ENCODE data around the gene PLCB4.
"Not testable (repeated sequence)": the region's sequence is repeated elsewhere in the genome, so short reads cannot be mapped to it uniquely, and the experiment has no call there.

PLCB4 gene

DNA sequence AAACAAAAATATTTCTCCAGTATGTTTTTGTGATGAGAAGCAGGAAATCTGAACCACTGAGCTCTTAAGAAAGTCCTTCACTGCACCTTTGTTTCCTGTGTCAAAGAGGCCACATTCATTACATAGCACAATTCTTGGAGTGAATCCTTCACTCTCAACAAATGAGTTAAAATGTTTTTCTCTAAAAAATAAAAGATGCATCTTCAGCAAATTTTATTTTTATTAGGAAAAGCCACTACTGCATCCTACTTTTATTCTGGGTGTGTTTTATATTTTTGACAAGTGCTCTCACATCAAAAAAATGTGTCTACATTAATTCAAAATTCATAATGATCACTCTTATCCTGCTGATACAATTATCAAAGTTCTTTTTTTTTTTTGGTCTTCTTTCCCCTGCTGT, 76.3 kb downstream of the PLCB4 start:
- no peak for DNase-seq

DNA sequence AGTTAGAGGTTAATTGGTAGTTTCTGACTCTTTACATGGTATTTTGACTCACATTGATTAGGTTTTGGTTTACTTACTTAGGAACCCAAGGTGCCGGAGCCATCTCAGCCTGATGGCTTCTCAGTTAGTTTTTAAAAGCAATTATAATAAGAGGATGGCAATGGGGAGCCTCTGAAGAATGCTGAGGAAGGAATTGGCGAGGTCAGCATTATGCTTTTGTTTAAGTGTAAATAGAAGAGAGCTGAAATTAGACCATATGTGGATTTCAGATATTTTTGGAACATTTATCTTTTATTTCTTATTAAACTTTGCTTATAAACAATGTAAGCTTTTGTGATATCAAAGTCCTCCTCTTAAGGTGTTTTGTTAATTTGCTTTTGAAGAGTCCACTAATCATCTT, 77.8 kb downstream of the PLCB4 start:
- no peak for DNase-seq

DNA sequence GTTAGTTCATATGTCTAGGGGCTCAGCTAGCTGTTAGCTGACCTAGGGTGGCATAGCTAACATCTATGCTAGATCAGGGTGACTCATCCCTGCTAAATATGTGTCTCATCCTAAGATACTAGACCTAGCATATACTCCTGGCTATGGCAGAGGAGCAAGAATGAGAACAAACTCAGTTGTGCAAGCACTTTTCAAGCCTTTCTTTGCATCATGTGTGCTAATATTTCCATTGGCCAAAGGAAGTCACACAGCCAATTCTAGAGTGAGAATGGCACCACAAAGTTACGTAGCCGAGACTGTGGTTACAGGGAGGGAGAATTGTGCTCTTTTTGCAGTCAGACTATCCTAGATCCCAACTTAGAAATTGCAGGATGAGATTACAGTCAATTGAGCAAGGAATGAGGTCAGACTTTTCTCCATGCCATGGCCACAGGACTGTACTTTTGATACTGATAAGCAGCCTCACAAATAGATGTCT, 78.7 kb downstream of the PLCB4 start:
- DNase-seq = no peak

DNA sequence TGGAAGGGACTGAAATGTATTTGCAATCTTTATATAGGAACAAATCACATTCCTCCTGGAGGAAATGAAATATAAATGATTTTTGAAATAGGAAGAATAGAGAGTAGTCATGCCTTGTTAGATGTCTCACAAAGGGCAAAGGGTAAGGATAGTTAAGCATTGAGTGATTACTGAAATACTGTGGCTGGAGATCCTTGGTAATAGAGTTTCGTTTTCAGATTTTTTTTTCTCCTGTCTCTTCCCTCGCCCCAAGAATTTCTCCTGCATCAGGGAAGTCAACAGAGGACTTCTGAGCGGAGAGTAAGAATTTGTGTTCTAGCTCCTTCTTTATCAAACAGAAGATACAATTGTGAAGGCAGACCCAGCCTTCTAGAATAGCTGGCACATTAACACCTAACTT, 79.4 kb downstream of the PLCB4 start:
- DNase-seq = no peak

DNA sequence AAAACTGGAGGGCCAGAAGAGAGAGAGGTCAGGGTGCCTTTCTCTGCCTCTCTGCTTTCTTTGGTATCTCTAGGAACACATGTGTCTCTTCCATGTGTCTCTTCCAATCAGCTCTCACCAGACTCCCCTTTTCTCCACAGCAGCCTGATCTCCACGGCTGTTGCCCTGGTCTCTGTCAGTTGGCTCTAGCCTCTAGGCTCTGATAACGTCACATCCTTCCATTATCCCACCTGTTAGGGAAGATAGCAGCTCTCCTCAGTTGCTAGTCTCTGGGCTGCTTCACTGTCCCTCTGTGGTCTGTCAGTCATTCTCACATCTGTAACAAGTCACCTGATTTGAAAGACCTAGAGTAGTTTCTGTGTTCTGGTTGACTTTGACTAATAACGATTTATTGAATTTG, 80.2 kb downstream of the PLCB4 start:
- no peak for DNase-seq

DNA sequence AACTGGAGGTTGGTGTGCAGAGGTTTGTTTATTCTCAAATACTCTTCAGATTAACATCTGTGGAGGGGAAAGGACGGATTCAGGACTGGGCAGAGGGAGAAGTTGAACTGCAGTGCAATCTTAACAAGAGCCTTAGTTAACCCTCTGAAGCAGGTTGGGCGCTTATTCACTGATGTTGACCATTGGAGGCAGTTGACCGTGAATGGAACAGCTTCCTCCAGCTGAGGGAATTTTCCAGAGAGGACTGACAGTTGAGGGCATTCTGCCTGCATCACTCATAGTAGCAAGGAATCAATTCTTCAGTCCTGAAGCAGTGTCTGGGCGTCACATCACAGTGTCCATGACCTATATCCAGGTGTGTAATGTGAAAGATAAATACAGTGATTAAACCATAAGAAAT, 80.9 kb downstream of the PLCB4 start:
- DNase-seq = no peak

DNA sequence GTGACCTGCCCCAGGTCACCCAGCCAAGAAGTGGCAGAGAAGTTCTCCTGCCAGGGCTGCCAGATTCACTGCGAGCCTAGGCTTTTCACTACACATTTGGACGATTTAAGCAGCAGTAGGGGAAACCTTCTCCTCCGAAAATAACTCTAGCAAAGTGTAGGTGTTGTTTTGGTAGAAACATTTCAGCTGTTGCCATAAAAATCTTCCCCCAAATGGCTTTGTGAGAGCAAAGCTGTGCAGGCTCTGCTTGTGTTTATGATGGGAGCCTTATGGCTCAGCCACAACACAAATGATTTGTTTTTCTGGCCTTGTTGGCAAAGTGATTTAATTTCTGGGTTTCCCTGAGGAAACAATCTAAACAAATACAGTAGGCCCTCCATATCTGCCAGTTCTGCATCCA, 81.8 kb downstream of the PLCB4 start:
- no peak for DNase-seq

DNA sequence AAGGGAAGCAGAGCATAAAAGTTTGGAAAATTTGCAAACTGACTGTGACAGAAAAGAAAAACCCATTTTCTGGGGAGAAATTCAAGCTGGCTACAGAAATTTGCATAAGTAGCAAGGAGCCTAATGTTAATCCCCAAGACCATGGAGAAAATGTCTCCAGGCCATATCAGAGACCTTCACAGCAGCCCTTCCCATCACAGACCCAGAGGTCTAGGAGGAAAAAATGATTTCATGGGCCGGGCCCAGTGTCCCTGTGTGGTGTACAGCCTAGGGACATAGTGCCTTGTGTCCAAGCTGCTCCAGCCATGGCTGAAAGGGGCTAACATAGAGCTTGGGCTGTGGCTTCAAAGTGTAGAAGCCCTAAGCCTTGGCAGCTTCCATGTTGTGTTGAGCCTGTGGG, 83.3 kb downstream of the PLCB4 start:
- DNase-seq = not testable (repeated sequence)

DNA sequence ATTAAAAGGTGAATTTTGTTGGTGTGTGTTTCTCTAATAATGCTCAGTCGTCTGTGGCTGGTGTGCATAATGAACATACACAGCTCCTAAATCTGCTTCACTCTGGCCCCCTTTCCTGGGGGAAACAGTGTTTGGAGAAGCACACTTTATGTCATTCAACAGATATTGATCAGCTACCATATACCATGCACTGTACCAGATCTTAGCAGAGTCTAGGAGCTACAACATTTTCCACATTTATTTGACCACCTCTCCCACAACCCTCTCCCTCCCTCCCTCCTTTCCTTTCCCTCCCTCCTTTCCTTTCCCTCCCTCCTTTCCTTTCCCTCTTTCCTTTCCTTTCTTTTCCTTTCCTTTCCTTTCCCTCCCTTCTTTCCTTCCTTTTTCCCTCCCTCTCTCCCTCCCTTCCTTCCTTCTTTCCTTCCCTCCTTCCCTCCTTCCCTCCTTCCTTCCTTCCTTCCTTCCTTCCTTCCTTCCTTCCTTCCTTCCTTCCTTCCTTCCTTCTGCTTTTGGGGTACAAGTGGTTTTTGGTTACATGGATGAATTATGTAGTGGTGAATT, 85.7 kb downstream of the PLCB4 start:
- DNase-seq = no peak

DNA sequence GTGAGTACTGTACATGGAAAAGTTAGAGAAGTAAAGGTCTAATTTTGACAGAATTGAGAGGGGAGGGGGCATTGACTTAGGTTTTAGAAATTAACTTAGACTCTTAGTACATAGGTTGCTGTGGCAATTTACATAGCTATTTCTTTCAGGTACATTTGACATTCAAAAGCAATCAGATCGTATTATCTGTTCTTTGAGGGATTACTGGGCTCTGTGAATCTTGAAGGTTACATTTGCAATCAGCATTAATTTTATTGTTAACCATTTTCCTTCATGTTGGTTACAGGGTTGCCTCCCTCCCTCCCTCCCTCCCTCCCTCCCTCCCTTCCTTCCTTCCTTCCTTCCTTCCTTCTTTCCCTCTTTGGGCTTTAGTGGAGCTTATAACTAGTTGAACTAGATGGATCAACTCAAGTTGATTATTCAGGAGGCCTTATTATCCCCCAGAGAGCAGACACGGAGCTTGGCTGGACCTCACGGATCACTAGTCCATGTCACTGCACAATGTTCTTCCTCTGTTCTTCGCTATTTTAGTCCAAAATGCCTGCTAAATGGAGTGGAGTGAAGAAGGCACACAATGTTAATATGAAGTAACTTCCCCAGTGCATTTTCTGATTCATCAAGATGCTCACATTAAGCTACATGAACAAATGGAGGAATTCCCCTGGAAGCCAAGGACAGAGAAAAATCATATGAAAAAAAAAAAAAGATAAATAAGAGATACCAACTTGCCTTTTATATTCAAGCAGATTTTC, 87.8 kb downstream of the PLCB4 start:
- no peak for DNase-seq

DNA sequence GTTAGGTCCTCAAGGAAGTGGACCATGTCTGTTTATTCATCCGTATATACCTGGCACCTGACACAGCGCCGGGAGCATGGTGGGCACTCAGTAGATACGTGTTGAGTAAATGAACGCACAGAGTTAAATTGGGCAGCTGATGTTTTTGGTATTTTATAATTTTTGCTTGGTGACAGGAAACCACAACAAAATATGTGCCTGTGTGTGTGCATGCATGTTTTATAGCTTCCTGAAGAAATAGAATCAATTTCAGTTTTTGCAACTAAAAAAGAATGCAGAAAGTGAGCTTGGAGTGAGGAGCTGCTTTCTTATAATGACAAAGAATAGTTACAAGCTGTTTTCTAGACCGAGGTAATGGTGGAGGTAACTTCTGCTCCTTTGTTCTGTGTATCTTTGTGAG, 91.4 kb downstream of the PLCB4 start:
- DNase-seq = no peak

DNA sequence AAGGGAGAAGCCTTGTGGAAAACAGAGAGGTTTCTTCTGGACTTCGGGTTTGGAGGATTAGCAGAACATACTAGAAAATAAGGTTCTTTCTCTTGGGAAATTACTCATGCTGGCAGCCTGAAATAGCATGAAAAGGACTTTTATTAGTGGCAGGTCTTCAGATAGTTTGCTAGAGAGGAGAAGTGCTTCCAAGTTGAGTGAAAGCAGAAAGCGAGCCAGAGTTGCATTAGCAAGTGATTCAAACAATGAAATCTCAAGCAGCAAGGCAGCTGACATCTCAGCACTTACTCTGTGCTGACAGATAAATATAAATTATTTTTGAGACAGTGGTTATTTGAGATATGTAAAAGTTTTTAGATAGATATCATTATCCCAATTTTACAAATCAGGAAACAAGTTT, 91.9 kb downstream of the PLCB4 start:
- peak; percentile 26 for DNase-seq

DNA sequence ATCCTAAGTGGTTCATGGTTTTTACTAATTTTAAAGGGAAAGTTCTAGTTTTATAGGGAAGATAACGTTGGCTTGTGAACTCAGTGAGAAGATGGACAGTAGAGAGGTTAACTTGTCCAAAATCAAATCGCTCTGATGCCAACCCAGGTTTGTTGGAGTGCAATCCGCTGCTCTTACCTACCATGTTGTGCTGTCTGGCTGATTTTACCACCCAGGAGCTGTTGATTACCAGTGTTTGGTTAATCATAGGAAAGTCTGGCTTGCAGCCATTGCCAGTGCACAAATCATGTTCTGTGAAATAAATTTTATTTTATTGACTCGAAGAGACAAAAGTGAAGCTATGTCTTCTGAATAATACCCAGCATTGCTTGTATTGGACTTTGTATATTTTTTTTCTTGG, 92.4 kb downstream of the PLCB4 start:
- DNase-seq = no peak

DNA sequence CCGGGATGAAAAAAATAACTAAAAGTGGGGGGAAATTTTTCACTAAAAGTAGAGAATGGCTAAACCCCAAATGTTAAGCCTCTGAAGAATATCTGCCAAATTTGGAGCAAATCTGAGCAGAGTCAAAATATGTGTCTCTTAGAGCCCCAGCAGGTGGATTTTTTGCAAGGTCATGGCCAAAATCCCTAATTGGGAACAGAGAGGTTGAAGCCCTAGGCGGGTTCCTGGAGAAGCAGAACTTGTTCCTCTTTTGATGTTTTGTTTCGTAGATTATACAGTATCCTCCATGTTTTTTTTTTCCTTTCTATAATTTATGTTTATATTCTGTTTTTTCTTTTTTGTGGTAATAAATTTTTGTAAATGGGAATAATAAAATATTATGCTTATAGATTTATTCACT, 94.4 kb downstream of the PLCB4 start:
- DNase-seq = no peak

DNA sequence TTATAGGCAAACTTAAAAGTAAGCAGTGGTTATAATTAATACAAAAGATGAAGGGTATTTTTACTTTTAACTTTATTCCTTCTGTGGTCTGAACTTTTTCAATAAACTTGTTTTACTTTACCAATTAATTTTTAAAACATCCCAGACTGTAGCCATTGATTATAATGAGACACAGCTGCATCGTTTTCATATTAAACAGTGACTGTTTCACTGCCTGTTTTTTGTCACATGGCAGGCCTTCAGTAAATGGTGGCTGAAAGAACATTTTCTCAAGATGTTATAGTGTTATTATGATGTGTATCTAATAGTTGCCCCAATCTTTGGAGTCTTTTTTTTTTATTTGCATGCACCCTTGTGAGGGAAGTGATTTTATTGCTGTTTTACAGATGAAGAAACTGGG, 95.1 kb downstream of the PLCB4 start:
- DNase-seq = no peak

DNA sequence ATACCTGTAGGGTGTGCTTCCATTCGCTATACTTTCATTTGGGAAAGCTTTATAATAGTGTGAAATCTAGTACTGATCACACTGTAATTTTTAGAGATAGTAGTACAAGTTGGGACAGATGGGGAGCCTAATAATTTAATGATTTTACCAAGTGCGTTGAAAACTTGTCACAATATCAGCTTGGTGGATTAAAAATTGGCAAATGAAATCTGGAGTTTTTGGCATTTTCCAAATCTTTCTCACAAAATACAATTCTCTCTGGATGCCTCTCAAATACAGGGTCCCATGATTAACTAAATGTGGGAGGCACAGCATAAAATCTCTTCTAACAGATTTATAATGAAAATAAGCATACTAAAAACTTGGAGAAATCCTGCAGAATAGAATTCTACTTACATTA, 96.4 kb downstream of the PLCB4 start:
- DNase-seq = no peak

DNA sequence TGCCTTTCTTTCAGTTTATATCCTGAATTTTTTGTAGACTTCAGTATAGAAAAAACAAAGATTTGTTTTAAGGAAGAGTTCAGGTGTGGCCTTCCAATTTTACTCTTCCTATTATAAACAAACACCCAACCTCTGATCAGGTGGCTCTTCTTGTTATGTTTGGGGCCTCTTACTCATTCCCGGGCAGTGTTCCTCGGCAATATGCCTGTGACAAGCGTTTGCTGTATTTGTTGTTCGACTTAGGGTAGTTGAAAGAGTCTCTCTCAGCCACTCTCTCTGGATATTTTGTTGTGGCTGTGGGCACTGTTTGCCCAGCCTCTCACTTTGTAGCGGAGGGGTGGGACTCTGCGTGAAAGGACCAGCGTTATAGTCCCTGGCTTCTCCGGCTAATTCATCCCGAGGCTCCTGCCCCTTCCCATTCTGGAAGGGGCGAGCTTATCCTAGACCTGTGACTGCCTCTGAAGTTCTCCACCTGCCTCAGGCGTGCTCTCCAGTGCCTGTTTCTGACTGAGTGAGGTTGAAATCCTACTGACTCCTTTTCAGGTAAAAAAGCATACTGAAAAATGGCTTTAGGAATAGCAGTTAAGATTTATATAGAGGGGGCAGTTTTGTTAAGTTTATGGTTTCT, 97.4 kb downstream of the PLCB4 start:
- no peak for DNase-seq

DNA sequence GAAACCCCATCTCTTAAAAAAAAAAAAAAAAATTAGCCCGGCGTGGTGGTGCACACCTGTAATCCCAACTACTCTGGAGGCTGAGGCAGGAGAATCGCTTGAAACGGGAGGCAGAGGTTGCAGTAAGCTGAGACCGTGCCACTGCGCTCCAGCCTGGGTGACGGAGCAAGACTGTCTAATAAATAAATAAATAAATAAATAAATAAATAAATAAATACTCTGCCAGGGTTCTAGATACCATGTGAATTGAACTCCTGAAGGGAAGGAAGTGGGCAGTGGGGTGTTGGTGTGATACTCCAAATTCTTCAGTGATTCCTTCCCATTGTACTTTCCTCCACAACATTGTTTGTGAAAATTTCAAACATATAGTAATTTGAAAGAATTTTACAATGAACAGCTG, 100.5 kb downstream of the PLCB4 start:
- no peak for DNase-seq

DNA sequence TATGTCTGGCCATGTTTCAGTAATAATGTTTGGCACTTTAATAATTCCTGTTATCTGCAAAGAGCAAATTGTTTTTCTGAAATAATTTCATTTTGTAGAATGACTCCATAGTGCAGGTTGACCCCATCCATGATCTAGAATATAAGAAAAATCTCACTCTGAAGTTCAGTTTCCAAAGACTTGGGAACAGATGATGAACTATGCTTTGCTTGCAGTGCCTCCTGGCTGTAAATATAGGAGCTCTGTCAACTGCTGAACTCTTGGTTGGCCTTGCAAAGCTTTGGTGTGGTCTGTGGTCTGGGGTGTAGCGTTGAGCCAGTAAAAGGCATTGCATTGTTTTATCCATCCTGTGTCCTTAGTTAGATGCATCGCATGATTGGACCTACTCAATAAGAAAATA, 104.0 kb downstream of the PLCB4 start:
- DNase-seq = no peak

DNA sequence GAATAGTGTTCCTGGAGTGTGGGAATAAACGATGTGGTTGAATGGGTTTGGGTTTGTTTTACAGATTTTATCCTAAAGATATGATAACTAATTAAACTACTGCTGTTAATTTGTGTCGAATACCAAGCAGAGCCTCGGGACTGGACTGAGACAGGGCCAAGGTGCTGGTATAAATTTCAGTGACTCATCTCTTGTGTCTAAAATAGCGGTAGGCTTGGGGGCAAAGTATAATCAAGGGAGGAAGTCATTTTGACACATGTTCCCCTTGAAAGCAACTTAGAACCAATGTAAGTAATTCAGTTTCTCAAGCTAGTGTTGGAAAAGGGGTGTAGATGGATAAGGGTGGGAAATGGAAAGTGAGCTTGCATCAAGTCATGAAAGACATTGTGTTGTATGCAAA, 108.4 kb downstream of the PLCB4 start:
- no peak for DNase-seq

DNA sequence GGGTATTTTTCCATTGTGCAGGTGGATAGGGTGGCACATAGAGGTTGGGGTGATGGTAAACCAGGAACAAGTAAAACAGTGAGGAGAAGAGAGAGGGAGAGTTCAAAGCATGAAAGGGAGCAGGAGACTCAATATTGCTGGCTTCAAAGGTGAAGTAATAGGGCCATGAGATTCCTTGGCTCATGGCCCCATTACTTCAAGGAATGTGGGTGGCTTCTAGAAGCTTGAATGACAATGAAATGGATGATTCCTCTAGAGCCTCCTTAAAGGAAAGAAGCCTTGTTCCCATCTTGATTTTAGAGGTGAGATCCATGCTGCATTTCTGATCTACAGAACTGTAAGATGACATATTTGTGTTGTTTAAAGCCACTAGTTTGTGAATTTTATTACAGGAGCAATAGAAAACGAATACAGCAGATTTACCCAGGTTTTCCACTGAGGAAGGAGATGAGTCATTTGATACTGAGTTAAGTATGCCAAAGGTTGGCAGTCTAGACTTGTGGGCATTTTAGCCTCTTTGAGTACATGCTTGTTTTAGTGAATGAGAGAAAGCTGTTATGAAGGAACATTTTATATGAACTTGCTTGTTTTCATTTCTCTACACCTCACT, 110.4 kb downstream of the PLCB4 start:
- DNase-seq = no peak

DNA sequence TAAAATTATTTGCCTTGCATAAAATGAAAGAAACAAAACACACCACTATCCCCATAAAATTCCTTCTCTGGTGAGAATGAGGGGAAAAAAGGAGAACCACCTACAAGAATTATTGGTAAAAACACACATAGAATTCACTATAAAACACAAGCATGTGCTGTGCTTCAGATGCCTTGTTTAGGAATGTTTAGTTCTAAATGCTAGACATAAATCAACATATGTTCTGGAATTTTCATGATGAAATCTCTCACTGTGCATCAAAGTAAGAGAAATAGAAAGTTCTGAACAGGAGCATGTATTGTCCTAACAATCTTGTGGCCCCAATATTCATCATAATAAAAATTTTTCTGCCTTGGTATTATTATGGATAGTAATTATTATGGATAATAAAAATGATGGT, 111.0 kb downstream of the PLCB4 start:
- DNase-seq = no peak

DNA sequence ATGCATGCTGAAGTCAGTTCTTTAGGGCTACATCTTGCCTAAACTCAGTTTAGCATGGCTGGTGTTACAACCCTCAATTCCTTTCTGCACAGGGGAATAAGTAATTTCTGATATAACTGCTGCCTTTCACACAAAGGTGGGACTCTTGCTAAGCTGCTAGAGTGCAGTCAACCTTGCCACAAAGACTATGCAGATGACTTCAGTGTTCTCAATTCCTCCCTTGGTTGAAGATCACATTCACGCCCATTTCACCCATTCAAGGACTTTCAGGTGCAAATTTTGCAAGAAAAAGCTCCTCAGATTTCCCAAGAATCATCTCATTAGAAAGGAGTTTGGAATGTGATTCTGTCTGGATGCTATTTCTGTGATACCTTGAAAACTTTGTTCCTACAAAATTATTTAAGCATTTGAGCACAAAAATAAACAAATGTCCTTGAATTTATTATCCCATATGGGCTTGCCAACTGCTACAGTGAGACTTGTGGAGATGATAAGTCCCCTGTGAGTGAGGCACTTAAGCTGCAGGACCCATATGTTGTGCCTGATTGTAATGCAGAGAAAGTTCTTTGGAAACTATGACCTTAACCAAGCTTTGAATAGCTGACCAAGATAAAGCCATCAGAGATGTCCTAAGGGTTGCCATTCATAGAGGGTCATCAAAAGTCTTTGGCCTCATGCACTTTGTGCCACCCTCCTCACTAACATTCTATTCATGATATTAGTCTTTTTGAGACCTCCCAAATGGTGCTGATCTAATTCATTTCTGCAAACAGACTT, 111.8 kb downstream of the PLCB4 start:
- DNase-seq = no peak

Measured in eye (tissue), 1 donor.